BLaER1 treated with 17β-estradiol and CSF1 and Interleukin-3, amounts not matched to agents 10 nM and 100 nM (cell line): ENCODE results near the gene MAPK10.
"Not testable (repeated sequence)": the region's sequence is repeated elsewhere in the genome, so short reads cannot be mapped to it uniquely, and the experiment has no call there.

Experiments
- H3K27ac ChIP-seq, 11 experiments: shearing (Covaris generic); formaldehyde crosslinking; 2 replicates each; pipeline ENCODE4 v1.8.1; 2022
- H3K27me3 ChIP-seq, 11 experiments: shearing (Covaris generic); formaldehyde crosslinking; 2 replicates each; pipeline ENCODE4 v1.8.1; 2022
- H3K36me3 ChIP-seq, 11 experiments: shearing (Covaris generic); formaldehyde crosslinking; 2 replicates each; pipeline ENCODE4 v1.8.1; 2022
- H3K4me1 ChIP-seq, 10 experiments: shearing (Covaris generic); formaldehyde crosslinking; 2 replicates each; pipeline ENCODE4 v1.8.1; 2022
- H3K4me2 ChIP-seq, 11 experiments: shearing (Covaris generic); formaldehyde crosslinking; 2 replicates each; pipeline ENCODE4 v1.8.1; 2022
- H3K4me3 ChIP-seq, 10 experiments: shearing (Covaris generic); formaldehyde crosslinking; 2 replicates each; pipeline ENCODE4 v1.8.1; 2022
- H3K9ac ChIP-seq, 11 experiments: shearing (Covaris generic); formaldehyde crosslinking; 2 replicates each; pipeline ENCODE4 v1.8.1; 2022
- H3K9me3 ChIP-seq, 11 experiments: shearing (Covaris generic); formaldehyde crosslinking; replicated peaks in 1 of 11; 2 replicates each; pipeline ENCODE4 v1.8.1; 2022
- H4K20me1 ChIP-seq, 11 experiments: shearing (Covaris generic); formaldehyde crosslinking; 2 replicates each; pipeline ENCODE4 v1.8.1; 2022
- Cebpa-rat ChIP-seq, 11 experiments: shearing (Covaris generic); IDR thresholded peaks; 2 replicates each; pipeline ENCODE4 v1.8.1; 2022

MAPK10 gene

DNA sequence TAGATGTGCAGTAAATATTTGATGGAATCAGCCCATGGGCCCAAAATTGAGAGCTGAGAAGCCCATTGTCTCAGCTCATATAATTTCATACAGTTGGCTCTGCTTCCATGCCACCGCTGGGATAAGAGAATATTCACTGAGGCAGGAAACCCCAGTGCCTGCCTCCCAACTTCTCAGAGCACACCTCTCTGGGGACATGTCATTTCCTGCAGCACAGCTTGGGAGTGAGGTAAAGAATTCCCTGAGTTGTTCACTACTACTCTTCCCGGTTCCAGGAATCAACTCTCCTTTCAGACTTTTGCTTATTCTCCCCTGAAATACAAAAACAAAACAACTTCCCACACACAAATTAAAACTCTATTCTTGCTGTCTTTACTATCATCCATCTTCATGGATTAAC is 389.3 kb downstream of the MAPK10 start:
- Histone ChIP-seq H3K9me3 (no peaks in the 10 kb centered on the region), H3K4me2 (no peak overlapping the region), H4K20me1 (no peaks in the 10 kb centered on the region), H3K9ac (no peak overlapping the region), H3K27ac (no peak overlapping the region), H3K4me3 (no peak overlapping the region), H3K27me3 (no peaks in the 10 kb centered on the region), H3K36me3 (no peaks in the 10 kb centered on the region), H3K4me1 (no peaks in the 10 kb centered on the region)
- TF ChIP-seq Cebpa-rat (IDR thresholded peaks at IDR 0.05) = no peak

GRCh38 chr4:85968945-85969819 is 390.7 kb downstream of the MAPK10 start:
- Histone ChIP-seq H3K36me3 (no peaks in the 10 kb centered on the region), H3K4me3 (no peak overlapping the region), H3K9ac (no peak overlapping the region), H3K9me3 (peaks cover 0 to 5% (median 0%) of the 10 kb centered on the region in 11 experiments; a peak in 3 of 22 replicates), H3K4me2 (no peak overlapping the region), H3K27me3 (no peaks in the 10 kb centered on the region), H3K4me1 (no peaks in the 10 kb centered on the region), H3K27ac (no peak overlapping the region), H4K20me1 (no peaks in the 10 kb centered on the region)
- TF ChIP-seq Cebpa-rat (IDR thresholded peaks at IDR 0.05) = no peak

- H3K9ac ChIP-seq = no peak overlapping the region
- TF ChIP-seq Cebpa-rat (IDR thresholded peaks at IDR 0.05) = no peak
- no peak overlapping the region for H3K4me2 ChIP-seq
- no peaks in the 10 kb centered on the region for H3K36me3 ChIP-seq
- H3K9me3 ChIP-seq = peaks cover 0 to 5% (median 0%) of the 10 kb centered on the region in 11 experiments; a peak in 3 of 22 replicates
- no peaks in the 10 kb centered on the region for H4K20me1 ChIP-seq
- no peaks in the 10 kb centered on the region for H3K27me3 ChIP-seq
- no peak overlapping the region for H3K27ac ChIP-seq
- no peaks in the 10 kb centered on the region for H3K4me1 ChIP-seq
- H3K4me3 ChIP-seq = no peak overlapping the region
Measured at GRCh38 chr4:85967872-85968271, 392.0 kb downstream of the MAPK10 start.

GRCh38 chr4:85966373-85966772 is 393.5 kb downstream of the MAPK10 start:
- H3K4me2 ChIP-seq = no peak overlapping the region
- no peaks in the 10 kb centered on the region for H3K27me3 ChIP-seq
- no peaks in the 10 kb centered on the region for H3K4me1 ChIP-seq
- no peak overlapping the region for H3K4me3 ChIP-seq
- no peaks in the 10 kb centered on the region for H4K20me1 ChIP-seq
- TF ChIP-seq Cebpa-rat (IDR thresholded peaks at IDR 0.05) = no peak
- H3K9ac ChIP-seq = no peak overlapping the region
- H3K9me3 ChIP-seq = peaks cover 0 to 5% (median 0%) of the 10 kb centered on the region in 11 experiments; a peak in 3 of 22 replicates
- no peaks in the 10 kb centered on the region for H3K36me3 ChIP-seq
- no peak overlapping the region for H3K27ac ChIP-seq

- H3K4me2 ChIP-seq = no peak overlapping the region
- H3K9me3 ChIP-seq = peaks cover 0 to 5% (median 0%) of the 10 kb centered on the region in 11 experiments; a peak in 3 of 22 replicates
- no peak overlapping the region for H3K27ac ChIP-seq
- no peak for TF ChIP-seq Cebpa-rat (IDR thresholded peaks at IDR 0.05)
- no peaks in the 10 kb centered on the region for H3K36me3 ChIP-seq
- no peaks in the 10 kb centered on the region for H3K4me1 ChIP-seq
- H3K27me3 ChIP-seq = no peaks in the 10 kb centered on the region
- no peak overlapping the region for H3K4me3 ChIP-seq
- H4K20me1 ChIP-seq = no peaks in the 10 kb centered on the region
- H3K9ac ChIP-seq = no peak overlapping the region
Measured at GRCh38 chr4:85965529-85965928, 394.3 kb downstream of the MAPK10 start.

GRCh38 chr4:85965017-85965416 is 394.8 kb downstream of the MAPK10 start:
- H3K27me3 ChIP-seq, H3K4me2 ChIP-seq, H3K9me3 ChIP-seq, H3K36me3 ChIP-seq, H3K27ac ChIP-seq, H3K9ac ChIP-seq, H3K4me1 ChIP-seq, H3K4me3 ChIP-seq, H4K20me1 ChIP-seq: not testable (repeated sequence)

GRCh38 chr4:85964298-85964697 is 395.6 kb downstream of the MAPK10 start:
- Histone ChIP-seq H3K27ac (no peak overlapping the region), H3K36me3 (no peaks in the 10 kb centered on the region), H3K27me3 (no peaks in the 10 kb centered on the region), H3K9ac (no peak overlapping the region), H3K4me3 (no peak overlapping the region), H3K4me2 (no peak overlapping the region), H4K20me1 (no peaks in the 10 kb centered on the region), H3K9me3 (peaks cover 0 to 5% (median 0%) of the 10 kb centered on the region in 11 experiments; a peak in 3 of 22 replicates), H3K4me1 (no peaks in the 10 kb centered on the region)
- TF ChIP-seq Cebpa-rat (IDR thresholded peaks at IDR 0.05) = no peak

- Histone ChIP-seq H3K9ac (no peak overlapping the region), H3K27ac (no peak overlapping the region), H3K36me3 (no peaks in the 10 kb centered on the region), H3K27me3 (no peaks in the 10 kb centered on the region), H3K4me3 (no peak overlapping the region), H3K4me2 (no peak overlapping the region), H3K4me1 (no peaks in the 10 kb centered on the region), H3K9me3 (peaks cover 0 to 5% (median 0%) of the 10 kb centered on the region in 11 experiments; a peak in 3 of 22 replicates), H4K20me1 (no peaks in the 10 kb centered on the region)
- TF ChIP-seq Cebpa-rat (IDR thresholded peaks at IDR 0.05) = no peak
Measured at GRCh38 chr4:85963231-85963630, 396.6 kb downstream of the MAPK10 start.

- Histone ChIP-seq H4K20me1 (no peaks in the 10 kb centered on the region), H3K9me3 (peaks cover 0 to 5% (median 0%) of the 10 kb centered on the region in 11 experiments; a peak in 3 of 22 replicates), H3K4me3 (no peak overlapping the region), H3K27me3 (no peaks in the 10 kb centered on the region), H3K4me1 (no peaks in the 10 kb centered on the region), H3K4me2 (no peak overlapping the region), H3K27ac (no peak overlapping the region), H3K36me3 (no peaks in the 10 kb centered on the region), H3K9ac (no peak overlapping the region)
- TF ChIP-seq Cebpa-rat (IDR thresholded peaks at IDR 0.05) = no peak
Measured at GRCh38 chr4:85961887-85962286, 398.0 kb downstream of the MAPK10 start.
